ENCODE data around the gene CHST5.
"Not testable (repeated sequence)": the region's sequence is repeated elsewhere in the genome, so short reads cannot be mapped to it uniquely, and the experiment has no call there.

Gene CHST5

DNA sequence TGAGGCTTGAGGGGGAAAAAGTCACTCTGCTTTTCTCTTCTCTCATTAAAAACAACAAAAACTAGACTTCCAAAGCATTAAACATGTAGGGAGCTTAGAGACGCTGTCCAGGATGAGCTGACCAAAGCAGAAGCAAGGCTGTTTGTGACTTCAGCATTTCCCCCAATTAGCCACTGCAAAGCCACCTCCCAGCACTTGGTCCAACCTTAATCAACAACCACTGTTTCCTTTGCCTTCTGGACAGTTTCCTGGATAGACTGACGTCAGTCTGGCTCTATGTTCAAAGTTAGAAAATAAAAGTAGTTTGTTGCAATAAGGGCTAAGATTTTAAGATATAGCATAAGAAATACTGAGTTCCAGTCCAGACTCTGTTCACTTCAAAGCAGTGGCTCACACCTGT, 17.0 kb upstream of the CHST5 start:
- Histone ChIP-seq H3K9me3 (ENCODE audit: control extremely low read depth in 1 of 5, control insufficient read depth in 4 of 5, insufficient read depth in 2 of 5, low read depth in 1 of 5, low read length in 4 of 5) (no peaks in the 10 kb centered on the region), H3K4me1 (ENCODE audit: control extremely low read depth in 1 of 4, control insufficient read depth in 4 of 4, insufficient read depth in 4 of 4, low read length in 3 of 4) (peaks cover 4 to 31% (median 23%) of the 10 kb centered on the region in 4 experiments), H3K27me3 (replicated peaks in 2 of 5; ENCODE audit: control insufficient read depth in 4 of 5, insufficient read depth in 5 of 5, low read length in 4 of 5) (no peaks in the 10 kb centered on the region), H3K27ac (ENCODE audit: insufficient read depth in 1 of 2, low read depth in 1 of 2, low read length in 2 of 2, poor library complexity in 1 of 2, severe bottlenecking in 2 of 2) (no peak overlapping the region), H3K4me3 (ENCODE audit: control insufficient read depth in 1 of 7, extremely low read depth in 1 of 7, insufficient read depth in 4 of 7, low read depth in 2 of 7, low read length in 6 of 7) (no peak overlapping the region), H3K36me3 (ENCODE audit: control insufficient read depth in 4 of 4, insufficient read depth in 4 of 4, low read length in 3 of 4) (no peaks in the 10 kb centered on the region)
- ChIA-PET CTCF (interaction anchor here (0.9 to 1.6 kb wide), 6 partner anchors 17 to 82 kb away, joined by 3 to 5 read pairs (median 3); partner anchors contain the start of gene CHST5), POLR2A (no interaction called here)
- 67% methylated on average over 1 of the region's 2 CpGs for WGBS (ENCODE audit: insufficient coverage)
- DNase-seq: no peak

DNA sequence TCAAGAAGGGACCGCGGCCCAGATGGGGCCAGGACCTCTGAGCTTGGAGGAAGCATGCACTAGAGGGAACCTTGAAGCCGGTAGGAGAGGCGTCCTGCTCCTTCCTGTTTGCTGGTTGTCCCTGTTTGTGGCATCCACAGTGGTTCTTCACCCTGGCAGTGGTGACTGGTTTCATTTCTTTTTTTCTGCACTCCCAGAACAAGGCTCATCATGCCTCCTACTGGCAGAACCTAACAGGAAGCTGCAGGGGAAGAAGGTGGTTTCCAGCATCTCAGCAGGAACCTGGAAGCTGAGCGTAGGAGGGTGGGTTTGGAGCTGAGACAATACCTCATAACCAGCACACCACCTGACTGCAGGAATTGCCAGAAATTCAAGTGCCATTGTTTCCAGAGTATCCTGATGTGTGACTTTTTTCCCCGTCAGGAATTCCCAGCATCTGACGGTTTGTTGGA, 14.3 kb upstream of the CHST5 start:
- no peaks in the 10 kb centered on the region for H3K27me3 ChIP-seq (replicated peaks in 2 of 5; ENCODE audit: control insufficient read depth in 4 of 5, insufficient read depth in 5 of 5, low read length in 4 of 5)
- no peak overlapping the region for H3K27ac ChIP-seq (ENCODE audit: insufficient read depth in 1 of 2, low read depth in 1 of 2, low read length in 2 of 2, poor library complexity in 1 of 2, severe bottlenecking in 2 of 2)
- CTCF ChIA-PET: interaction anchor here (0.6 to 3.8 kb wide), 16 partner anchors 10 to 86 kb away, joined by 3 to 27 read pairs (median 4); no protein-coding TSS in a partner anchor
- no peaks in the 10 kb centered on the region for H3K9me3 ChIP-seq (ENCODE audit: control extremely low read depth in 1 of 5, control insufficient read depth in 4 of 5, insufficient read depth in 2 of 5, low read depth in 1 of 5, low read length in 4 of 5)
- DNase-seq: peak; percentile 69 to 86 (median 85)
- 50% methylated on average over 4 of the region's 7 CpGs for WGBS (ENCODE audit: insufficient coverage)
- peaks cover 4 to 17% (median 11%) of the 10 kb centered on the region in 4 experiments for H3K4me1 ChIP-seq (ENCODE audit: control extremely low read depth in 1 of 4, control insufficient read depth in 4 of 4, insufficient read depth in 4 of 4, low read length in 3 of 4)
- POLR2A ChIA-PET: interaction anchor here (0.5 kb wide), 1 partner anchor 8 kb away, joined by 5 read pairs; no protein-coding TSS in a partner anchor
- H3K4me3 ChIP-seq (ENCODE audit: control insufficient read depth in 1 of 7, extremely low read depth in 1 of 7, insufficient read depth in 4 of 7, low read depth in 2 of 7, low read length in 6 of 7): peak overlapping the region in 3 of 7 experiments; percentile 29 to 66 (median 37)
- H3K36me3 ChIP-seq (ENCODE audit: control insufficient read depth in 4 of 4, insufficient read depth in 4 of 4, low read length in 3 of 4): no peaks in the 10 kb centered on the region

DNA sequence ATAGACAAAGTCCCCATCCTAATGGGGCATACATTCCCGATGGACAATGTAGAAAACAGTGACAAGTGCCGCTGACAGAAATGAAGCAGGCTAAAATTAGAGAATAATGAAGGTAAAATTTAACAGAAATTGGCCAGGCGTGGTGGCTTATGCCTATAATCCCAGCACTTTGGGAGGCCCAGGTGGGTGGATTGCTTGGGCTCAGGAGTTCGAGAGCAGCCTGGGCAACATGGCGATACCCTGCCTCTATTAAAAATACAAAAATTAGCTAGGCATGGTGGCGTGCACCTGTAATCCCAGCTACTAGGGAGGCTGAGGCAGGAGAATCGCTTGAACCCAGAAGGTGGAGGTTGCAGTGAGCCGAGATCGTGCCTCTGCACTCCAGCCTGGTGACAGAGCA, 12.5 kb upstream of the CHST5 start:
- WGBS (ENCODE audit: insufficient coverage): 93% methylated on average over 9 of the region's 9 CpGs
- POLR2A ChIA-PET; DNase-seq; H3K9me3 ChIP-seq (ENCODE audit: control extremely low read depth in 1 of 5, control insufficient read depth in 4 of 5, insufficient read depth in 2 of 5, low read depth in 1 of 5, low read length in 4 of 5); H3K4me3 ChIP-seq (ENCODE audit: control insufficient read depth in 1 of 7, extremely low read depth in 1 of 7, insufficient read depth in 4 of 7, low read depth in 2 of 7, low read length in 6 of 7); H3K27me3 ChIP-seq (replicated peaks in 2 of 5; ENCODE audit: control insufficient read depth in 4 of 5, insufficient read depth in 5 of 5, low read length in 4 of 5); H3K36me3 ChIP-seq (ENCODE audit: control insufficient read depth in 4 of 4, insufficient read depth in 4 of 4, low read length in 3 of 4); H3K27ac ChIP-seq (ENCODE audit: insufficient read depth in 1 of 2, low read depth in 1 of 2, low read length in 2 of 2, poor library complexity in 1 of 2, severe bottlenecking in 2 of 2): not testable (repeated sequence)
- peaks cover 0 to 11% (median 7%) of the 10 kb centered on the region in 4 experiments for H3K4me1 ChIP-seq (ENCODE audit: control extremely low read depth in 1 of 4, control insufficient read depth in 4 of 4, insufficient read depth in 4 of 4, low read length in 3 of 4)
- CTCF ChIA-PET: interaction anchor here (1.0 to 3.8 kb wide), 5 partner anchors 8 to 83 kb away, joined by 3 to 27 read pairs (median 5); no protein-coding TSS in a partner anchor

DNA sequence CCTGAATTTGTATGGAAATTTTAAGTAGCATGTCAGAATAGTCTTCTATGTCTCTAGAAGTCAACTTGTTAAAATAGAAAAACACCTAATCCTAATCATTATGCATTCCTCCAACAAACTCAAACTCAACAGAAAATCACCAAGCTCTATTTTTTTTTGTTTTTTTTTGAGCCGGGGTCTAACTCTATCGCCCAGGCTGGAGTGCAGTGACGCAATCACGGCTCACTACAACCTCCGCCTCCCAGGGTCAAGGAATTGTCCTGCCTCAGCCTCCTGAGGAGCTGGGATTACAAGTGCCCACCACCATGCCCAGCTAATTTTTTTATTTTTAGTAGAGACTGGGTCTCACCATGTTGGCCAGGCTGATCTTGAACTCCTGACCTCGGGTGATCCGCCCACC, 10.4 kb upstream of the CHST5 start:
- CTCF ChIA-PET: interaction anchor here (0.6 to 1.8 kb wide), 2 partner anchors 19 to 28 kb away, joined by 3 to 4 read pairs; no protein-coding TSS in a partner anchor
- Histone ChIP-seq H3K4me1 (ENCODE audit: control extremely low read depth in 1 of 4, control insufficient read depth in 4 of 4, insufficient read depth in 4 of 4, low read length in 3 of 4) (peaks cover 0 to 8% (median 7%) of the 10 kb centered on the region in 4 experiments), H3K9me3 (ENCODE audit: control extremely low read depth in 1 of 5, control insufficient read depth in 4 of 5, insufficient read depth in 2 of 5, low read depth in 1 of 5, low read length in 4 of 5) (no peaks in the 10 kb centered on the region), H3K27ac (ENCODE audit: insufficient read depth in 1 of 2, low read depth in 1 of 2, low read length in 2 of 2, poor library complexity in 1 of 2, severe bottlenecking in 2 of 2) (no peak overlapping the region), H3K27me3 (replicated peaks in 2 of 5; ENCODE audit: control insufficient read depth in 4 of 5, insufficient read depth in 5 of 5, low read length in 4 of 5) (no peaks in the 10 kb centered on the region), H3K4me3 (ENCODE audit: control insufficient read depth in 1 of 7, extremely low read depth in 1 of 7, insufficient read depth in 4 of 7, low read depth in 2 of 7, low read length in 6 of 7) (no peak overlapping the region), H3K36me3 (ENCODE audit: control insufficient read depth in 4 of 4, insufficient read depth in 4 of 4, low read length in 3 of 4) (peaks cover 0 to 5% (median 3%) of the 10 kb centered on the region in 4 experiments)
- POLR2A ChIA-PET: no interaction called here
- no peak for DNase-seq
- WGBS (ENCODE audit: insufficient coverage): 99% methylated on average over 7 of the region's 7 CpGs

DNA sequence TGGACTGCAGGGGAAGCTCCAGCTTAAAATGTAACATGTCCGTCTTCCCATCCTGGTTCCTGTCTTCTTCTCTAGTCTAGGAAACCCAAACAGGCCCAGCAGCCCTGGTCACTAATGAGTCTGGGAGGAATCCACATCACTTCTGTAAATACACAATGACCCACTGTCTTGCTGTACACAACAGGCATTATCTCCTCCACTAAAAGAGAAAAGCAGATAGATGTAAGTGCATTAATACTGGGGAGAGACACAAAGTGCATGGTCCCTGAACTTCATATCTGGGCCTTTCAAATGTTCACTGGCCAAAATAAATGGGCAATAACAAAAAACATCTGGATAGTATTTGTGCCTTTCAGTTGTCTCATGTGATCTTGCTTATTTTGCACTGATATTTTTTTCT, 10.0 kb upstream of the CHST5 start:
- POLR2A ChIA-PET, CTCF ChIA-PET: not testable (repeated sequence)
- WGBS (ENCODE audit: insufficient coverage): no CpG with 5 or more reads among the region's 1 CpG

DNA sequence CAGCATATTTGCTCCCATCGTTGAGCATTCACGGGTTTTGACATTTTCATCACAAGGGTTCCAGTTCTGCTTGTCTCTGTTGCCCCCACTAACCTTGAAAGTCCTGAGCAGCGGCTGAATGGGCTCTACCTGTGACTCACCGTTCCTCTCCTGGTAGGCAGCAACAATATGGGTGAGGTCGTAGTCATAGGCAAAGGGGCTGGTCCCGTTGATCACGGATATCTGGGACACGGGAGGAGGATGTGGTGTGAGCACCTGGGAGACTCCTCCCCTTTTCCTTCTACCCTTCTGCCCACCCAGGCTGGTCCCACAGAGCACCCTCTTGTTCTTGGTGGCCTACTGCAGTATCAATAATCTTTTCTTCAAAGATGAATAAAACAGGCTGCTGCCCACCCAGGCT, 6.6 kb upstream of the CHST5 start:
- H3K27me3 ChIP-seq (replicated peaks in 2 of 5; ENCODE audit: control insufficient read depth in 4 of 5, insufficient read depth in 5 of 5, low read length in 4 of 5); DNase-seq; H3K9me3 ChIP-seq (ENCODE audit: control extremely low read depth in 1 of 5, control insufficient read depth in 4 of 5, insufficient read depth in 2 of 5, low read depth in 1 of 5, low read length in 4 of 5); H3K36me3 ChIP-seq (ENCODE audit: control insufficient read depth in 4 of 4, insufficient read depth in 4 of 4, low read length in 3 of 4); H3K27ac ChIP-seq (ENCODE audit: insufficient read depth in 1 of 2, low read depth in 1 of 2, low read length in 2 of 2, poor library complexity in 1 of 2, severe bottlenecking in 2 of 2); POLR2A ChIA-PET; H3K4me3 ChIP-seq (ENCODE audit: control insufficient read depth in 1 of 7, extremely low read depth in 1 of 7, insufficient read depth in 4 of 7, low read depth in 2 of 7, low read length in 6 of 7); H3K4me1 ChIP-seq (ENCODE audit: control extremely low read depth in 1 of 4, control insufficient read depth in 4 of 4, insufficient read depth in 4 of 4, low read length in 3 of 4): not testable (repeated sequence)
- CTCF ChIA-PET: interaction anchor here (1.7 kb wide), 1 partner anchor 24 kb away, joined by 6 read pairs; no protein-coding TSS in a partner anchor
- 100% methylated on average over 6 of the region's 8 CpGs for WGBS (ENCODE audit: insufficient coverage)

More for the DNA sequence above, 10.0 kb upstream of the CHST5 start:
- not testable (repeated sequence) for H3K4me3 ChIP-seq (ENCODE audit: control insufficient read depth in 1 of 7, extremely low read depth in 1 of 7, insufficient read depth in 4 of 7, low read depth in 2 of 7, low read length in 6 of 7); H3K27ac ChIP-seq (ENCODE audit: insufficient read depth in 1 of 2, low read depth in 1 of 2, low read length in 2 of 2, poor library complexity in 1 of 2, severe bottlenecking in 2 of 2); H3K27me3 ChIP-seq (replicated peaks in 2 of 5; ENCODE audit: control insufficient read depth in 4 of 5, insufficient read depth in 5 of 5, low read length in 4 of 5); H3K9me3 ChIP-seq (ENCODE audit: control extremely low read depth in 1 of 5, control insufficient read depth in 4 of 5, insufficient read depth in 2 of 5, low read depth in 1 of 5, low read length in 4 of 5); H3K4me1 ChIP-seq (ENCODE audit: control extremely low read depth in 1 of 4, control insufficient read depth in 4 of 4, insufficient read depth in 4 of 4, low read length in 3 of 4); DNase-seq; H3K36me3 ChIP-seq (ENCODE audit: control insufficient read depth in 4 of 4, insufficient read depth in 4 of 4, low read length in 3 of 4)

DNA sequence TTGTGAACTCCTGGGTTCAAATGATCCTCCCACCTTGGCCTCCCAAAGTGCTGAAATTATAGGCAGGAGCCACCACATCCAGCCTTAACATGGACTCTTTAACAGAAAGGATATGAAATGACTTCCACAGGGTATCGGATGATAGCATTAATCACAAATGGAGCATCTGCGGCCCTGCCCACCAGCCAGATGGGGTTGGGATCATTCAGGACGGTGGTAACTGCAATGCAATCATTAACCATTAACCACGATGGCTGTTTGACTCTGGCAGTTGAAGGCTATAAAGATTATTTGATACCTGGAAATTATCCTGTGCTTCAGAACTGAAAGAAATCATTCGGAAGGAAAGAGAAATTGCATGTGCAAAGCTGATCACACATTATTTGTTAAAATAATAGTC, 5.3 kb upstream of the CHST5 start:
- Histone ChIP-seq H3K27me3 (replicated peaks in 2 of 5; ENCODE audit: control insufficient read depth in 4 of 5, insufficient read depth in 5 of 5, low read length in 4 of 5) (no peaks in the 10 kb centered on the region), H3K9me3 (ENCODE audit: control extremely low read depth in 1 of 5, control insufficient read depth in 4 of 5, insufficient read depth in 2 of 5, low read depth in 1 of 5, low read length in 4 of 5) (no peaks in the 10 kb centered on the region), H3K27ac (ENCODE audit: insufficient read depth in 1 of 2, low read depth in 1 of 2, low read length in 2 of 2, poor library complexity in 1 of 2, severe bottlenecking in 2 of 2) (no peak overlapping the region), H3K36me3 (ENCODE audit: control insufficient read depth in 4 of 4, insufficient read depth in 4 of 4, low read length in 3 of 4) (peaks cover 0 to 10% (median 4%) of the 10 kb centered on the region in 4 experiments), H3K4me1 (ENCODE audit: control extremely low read depth in 1 of 4, control insufficient read depth in 4 of 4, insufficient read depth in 4 of 4, low read length in 3 of 4) (no peaks in the 10 kb centered on the region), H3K4me3 (ENCODE audit: control insufficient read depth in 1 of 7, extremely low read depth in 1 of 7, insufficient read depth in 4 of 7, low read depth in 2 of 7, low read length in 6 of 7) (no peak overlapping the region)
- DNase-seq: no peak
- POLR2A ChIA-PET: no interaction called here
- CTCF ChIA-PET: interaction anchor here (0.7 to 1.5 kb wide), 2 partner anchors 8 to 16 kb away, joined by 3 to 5 read pairs; no protein-coding TSS in a partner anchor
- WGBS (ENCODE audit: insufficient coverage): 100% methylated on average over 4 of the region's 5 CpGs

Measured in common myeloid progenitor, CD34-positive (primary cell).